Glutamatergic neuron (in vitro differentiated cells): ENCODE data around the gene TTC27. TPM values are rescaled to one million over a fixed set of nuclear protein-coding genes. Genes with fewer than 3 reads are reported as not detected.

Source experiments
- DNase-seq: peaks from one replicate; pipeline ENCODE4 v3.0.0; 2022
- H3K27ac Mint-ChIP-seq: one replicate; pipeline ENCODE4 v1.8.0; 2020; ENCODE audit warnings: mild to moderate bottlenecking, mixed read lengths, inconsistent platforms; ENCODE audit not compliant: unreplicated experiment
- H3K27me3 Mint-ChIP-seq: one replicate; pipeline ENCODE4 v1.8.0; 2020; ENCODE audit warnings: mild to moderate bottlenecking, moderate library complexity, mixed read lengths, inconsistent platforms; ENCODE audit not compliant: unreplicated experiment
- H3K36me3 Mint-ChIP-seq: one replicate; pipeline ENCODE4 v1.8.0; 2020; ENCODE audit warnings: mild to moderate bottlenecking, mixed read lengths, inconsistent platforms; ENCODE audit not compliant: unreplicated experiment
- H3K4me1 Mint-ChIP-seq: one replicate; pipeline ENCODE4 v1.8.0; 2020; ENCODE audit warnings: mild to moderate bottlenecking, low read depth, mixed read lengths, inconsistent platforms; ENCODE audit not compliant: unreplicated experiment
- H3K4me3 Mint-ChIP-seq: one replicate; pipeline ENCODE4 v1.8.0; 2020; ENCODE audit warnings: mild to moderate bottlenecking, mixed read lengths, inconsistent platforms; ENCODE audit not compliant: unreplicated experiment
- H3K9me3 Mint-ChIP-seq: one replicate; pipeline ENCODE4 v1.8.0; 2020; ENCODE audit warnings: mild to moderate bottlenecking, moderate library complexity, mixed read lengths, inconsistent platforms; ENCODE audit not compliant: unreplicated experiment
- CTCF ChIP-seq: fragments of 200-600 bp; sonication (generic); IDR thresholded peaks from one replicate; pipeline ENCODE4 v1.5.0; 2021; ENCODE audit not compliant: partially characterized antibody, unreplicated experiment
- total RNA-seq: library from RNA; stranded (reverse); fragmentation: NEBNext Ultra II Directional; extraction: Animal tissue kit (Norgen Biotek cat#: 25700); gene quantifications from one replicate; pipeline ENCODE4 v1.2.1, GENCODE V29; 2021; ENCODE audit not compliant: unreplicated experiment

The TTC27 gene
- total RNA-seq, 1 donor from 2014 or later, result 8.3 TPM

DNA sequence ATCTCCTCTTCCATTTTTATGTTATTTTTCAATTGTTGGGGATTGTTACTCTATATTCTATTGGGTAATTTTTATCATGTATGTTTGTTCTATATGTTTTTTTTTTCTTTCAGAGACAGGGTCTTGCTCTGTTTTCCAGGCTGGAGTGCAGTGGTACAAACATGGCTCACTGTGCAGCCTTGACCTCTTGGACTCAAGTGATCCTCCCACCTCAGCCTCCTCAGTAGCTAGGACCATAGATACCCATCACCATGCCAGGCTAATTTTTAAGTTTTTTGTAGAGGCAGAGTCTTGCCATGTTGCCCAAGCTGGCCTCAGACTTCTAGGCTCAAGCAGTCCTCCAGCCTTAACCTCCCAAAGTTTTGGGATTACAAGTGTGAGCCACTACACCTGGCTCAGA is 88.7 kb downstream of the TTC27 start:
- DNase-seq, result no peak
- Mint-ChIP-seq H3K4me3 (no peak overlapping the region), H3K4me1 (peaks cover 1% of the 10 kb centered on the region), H3K36me3 (no peaks in the 10 kb centered on the region), H3K9me3 (peaks cover 1% of the 10 kb centered on the region), H3K27me3 (no peaks in the 10 kb centered on the region), H3K27ac (no peak overlapping the region)
- TF ChIP-seq CTCF, result no peak

DNA sequence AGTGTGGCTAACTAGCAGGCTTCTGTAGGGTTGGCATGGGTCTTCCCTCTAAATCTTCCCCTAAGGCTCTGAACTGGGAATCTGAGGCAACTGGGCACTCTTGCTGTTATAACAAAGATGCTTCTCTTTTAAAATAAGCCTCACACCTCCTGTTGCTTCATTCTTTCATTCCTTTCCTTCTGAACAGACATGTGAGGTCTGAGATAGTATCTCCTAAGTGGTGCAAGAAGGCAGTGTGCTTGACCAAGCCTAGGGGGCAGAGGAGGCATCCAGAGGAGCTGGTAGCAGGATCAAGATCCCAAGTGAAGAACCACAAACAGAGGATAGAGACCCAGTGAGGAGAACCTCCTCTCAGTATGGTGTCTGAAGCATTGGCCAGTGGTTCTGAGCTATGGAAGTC is 90.9 kb downstream of the TTC27 start:
- H3K9me3 Mint-ChIP-seq, result peaks cover 1% of the 10 kb centered on the region
- no peak overlapping the region for H3K4me3 Mint-ChIP-seq
- peaks cover 1% of the 10 kb centered on the region for H3K4me1 Mint-ChIP-seq

DNA sequence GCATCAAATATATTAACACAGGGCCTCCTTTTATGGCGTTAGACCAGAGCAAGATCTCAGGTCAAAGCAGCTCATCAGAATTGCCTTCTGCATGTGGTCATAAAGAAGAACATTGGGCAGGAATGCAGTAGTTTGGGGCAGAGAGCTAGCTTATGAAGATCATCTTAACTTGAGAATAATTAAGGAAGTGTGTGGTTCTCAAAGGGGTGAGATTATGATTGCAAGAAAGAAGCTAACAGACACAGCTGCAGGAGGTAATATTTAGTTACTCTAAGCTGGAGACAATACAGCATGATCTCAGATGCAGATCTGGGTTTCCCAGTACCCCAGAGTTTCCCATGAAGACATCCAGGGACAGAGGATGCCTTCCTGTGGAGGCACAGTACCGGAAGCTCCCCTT is 91.6 kb downstream of the TTC27 start:
- TF ChIP-seq CTCF, result no peak
- H3K4me1 Mint-ChIP-seq, result peaks cover 1% of the 10 kb centered on the region
- no peaks in the 10 kb centered on the region for H3K27me3 Mint-ChIP-seq
- no peak for DNase-seq
- no peak overlapping the region for H3K27ac Mint-ChIP-seq
- no peak overlapping the region for H3K4me3 Mint-ChIP-seq
- peaks cover 1% of the 10 kb centered on the region for H3K9me3 Mint-ChIP-seq
- H3K36me3 Mint-ChIP-seq, result no peaks in the 10 kb centered on the region

More for the DNA sequence above, 90.9 kb downstream of the TTC27 start:
- DNase-seq, result no peak
- H3K27ac Mint-ChIP-seq, result no peak overlapping the region
- TF ChIP-seq CTCF, result no peak
- no peaks in the 10 kb centered on the region for H3K36me3 Mint-ChIP-seq
- H3K27me3 Mint-ChIP-seq, result no peaks in the 10 kb centered on the region

- Mint-ChIP-seq H3K9me3 (peaks cover 1% of the 10 kb centered on the region), H3K36me3 (peaks cover 4% of the 10 kb centered on the region), H3K27me3 (no peaks in the 10 kb centered on the region), H3K4me1 (peaks cover 1% of the 10 kb centered on the region), H3K27ac (no peak overlapping the region), H3K4me3 (no peak overlapping the region)
- no peak for DNase-seq
- no peak for TF ChIP-seq CTCF
Observed at GRCh38 chr2:32719933-32720716, 92.3 kb downstream of the TTC27 start.

DNA sequence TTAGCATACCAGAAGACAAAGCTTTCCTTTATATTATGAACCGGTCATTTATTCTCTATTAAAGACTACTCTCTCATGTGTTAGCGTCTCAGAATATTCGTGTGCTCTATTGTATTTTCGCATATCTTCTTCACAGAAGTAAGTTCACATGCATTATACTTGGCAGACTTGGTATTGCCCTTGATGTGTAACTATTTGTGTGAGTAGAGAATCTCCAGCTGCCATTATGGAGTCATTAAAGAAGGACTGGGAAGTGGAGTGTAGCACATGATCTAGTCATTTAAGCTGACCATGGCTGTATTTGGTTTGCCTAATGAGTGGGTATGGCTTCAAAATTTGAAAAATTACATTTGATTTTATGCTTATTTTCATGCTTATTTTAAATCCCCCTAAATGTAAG is 92.9 kb downstream of the TTC27 start:
- Mint-ChIP-seq H3K27me3 (no peaks in the 10 kb centered on the region), H3K27ac (no peak overlapping the region), H3K36me3 (peaks cover 4% of the 10 kb centered on the region), H3K4me3 (no peak overlapping the region), H3K4me1 (no peaks in the 10 kb centered on the region), H3K9me3 (peaks cover 1% of the 10 kb centered on the region)
- no peak for DNase-seq
- TF ChIP-seq CTCF, result no peak
